Rectal smooth muscle tissue (tissue), 1 donor: ENCODE data around the gene COL4A4.

Experiments used
- H3K27ac ChIP-seq: one replicate; pipeline ENCODE4 v1.7.0; 2013; ENCODE audit warnings: low read depth, low read length, inconsistent platforms
- H3K27me3 ChIP-seq: one replicate; pipeline ENCODE4 v1.7.0; 2013; ENCODE audit warnings: low read length; ENCODE audit not compliant: control insufficient read depth, insufficient read depth
- H3K36me3 ChIP-seq: one replicate; pipeline ENCODE4 v1.7.0; 2013; ENCODE audit warnings: low read length; ENCODE audit not compliant: control insufficient read depth, insufficient read depth
- H3K4me1 ChIP-seq: one replicate; pipeline ENCODE4 v1.7.0; 2013; ENCODE audit warnings: low read length; ENCODE audit not compliant: control insufficient read depth, insufficient read depth
- H3K4me3 ChIP-seq: one replicate; pipeline ENCODE4 v1.7.0; 2013; ENCODE audit warnings: low read length
- H3K9ac ChIP-seq: one replicate; pipeline ENCODE4 v1.7.0; 2013; ENCODE audit warnings: low read length

Gene COL4A4

DNA sequence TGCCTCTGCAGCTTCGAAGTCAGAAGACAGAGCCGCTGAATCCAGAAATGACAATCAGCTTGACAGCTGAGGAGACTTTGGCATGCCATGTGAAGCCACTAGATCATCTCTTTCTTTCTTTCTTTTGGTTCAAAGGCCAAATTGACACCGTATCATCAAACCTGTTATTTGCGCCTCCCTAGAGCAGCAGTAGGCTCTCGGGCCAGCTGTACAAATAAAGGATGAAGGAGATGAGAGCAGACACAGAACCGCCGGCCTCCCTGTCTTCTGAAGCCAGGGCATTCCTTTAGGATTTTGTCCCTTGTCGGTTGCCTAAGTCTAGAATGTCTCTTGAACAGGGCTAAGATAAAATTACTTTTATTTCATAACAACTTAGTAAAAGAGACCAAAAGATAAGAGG, 36.8 kb downstream of the COL4A4 start:
- Histone ChIP-seq H3K36me3 (no peaks in the 10 kb centered on the region), H3K4me3 (no peak overlapping the region), H3K27ac (no peak overlapping the region), H3K9ac (no peak overlapping the region), H3K4me1 (no peaks in the 10 kb centered on the region), H3K27me3 (no peaks in the 10 kb centered on the region)

DNA sequence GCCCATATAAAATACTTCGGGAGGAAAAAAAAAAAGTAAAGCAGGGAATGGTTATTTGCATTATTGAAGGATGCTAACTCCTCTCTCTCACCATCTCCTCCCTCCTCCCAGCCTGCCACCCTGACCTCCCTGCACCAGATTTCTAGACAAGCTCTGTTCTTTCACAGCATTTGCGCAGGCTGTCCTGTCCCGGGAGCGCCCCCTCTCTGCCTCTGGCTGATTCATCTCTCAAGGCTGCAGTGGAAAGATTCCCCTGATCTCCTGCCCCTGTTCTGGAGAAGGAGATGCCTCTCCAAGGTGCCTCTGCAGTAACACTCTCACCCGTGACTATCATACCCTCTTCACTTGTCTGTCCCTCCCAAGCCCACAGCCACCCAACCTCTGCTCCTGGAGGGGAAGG, 38.5 kb downstream of the COL4A4 start:
- Histone ChIP-seq H3K9ac (no peak overlapping the region), H3K27ac (no peak overlapping the region), H3K27me3 (no peaks in the 10 kb centered on the region), H3K36me3 (no peaks in the 10 kb centered on the region), H3K4me3 (no peak overlapping the region), H3K4me1 (no peaks in the 10 kb centered on the region)

DNA sequence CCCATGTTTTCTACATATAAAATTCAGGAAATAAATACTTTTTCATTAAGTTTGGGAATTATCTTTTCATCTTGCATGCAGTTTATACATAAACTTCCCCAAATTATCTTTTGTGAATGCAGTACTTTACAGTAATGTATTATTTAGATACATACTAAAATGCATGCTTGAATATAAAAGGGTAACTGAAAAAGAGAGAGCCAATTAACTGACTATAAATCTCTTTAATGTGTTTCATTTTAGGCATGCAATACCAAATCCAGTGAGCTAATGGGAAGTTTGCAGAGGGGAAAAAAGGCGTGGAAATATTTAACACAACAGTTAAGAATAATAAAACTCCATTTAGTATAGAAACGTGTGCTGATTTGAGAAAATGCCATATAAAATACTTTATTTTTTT, 39.2 kb downstream of the COL4A4 start:
- Histone ChIP-seq H3K4me1 (no peaks in the 10 kb centered on the region), H3K36me3 (no peaks in the 10 kb centered on the region), H3K27ac (no peak overlapping the region), H3K4me3 (no peak overlapping the region), H3K27me3 (no peaks in the 10 kb centered on the region), H3K9ac (no peak overlapping the region)

DNA sequence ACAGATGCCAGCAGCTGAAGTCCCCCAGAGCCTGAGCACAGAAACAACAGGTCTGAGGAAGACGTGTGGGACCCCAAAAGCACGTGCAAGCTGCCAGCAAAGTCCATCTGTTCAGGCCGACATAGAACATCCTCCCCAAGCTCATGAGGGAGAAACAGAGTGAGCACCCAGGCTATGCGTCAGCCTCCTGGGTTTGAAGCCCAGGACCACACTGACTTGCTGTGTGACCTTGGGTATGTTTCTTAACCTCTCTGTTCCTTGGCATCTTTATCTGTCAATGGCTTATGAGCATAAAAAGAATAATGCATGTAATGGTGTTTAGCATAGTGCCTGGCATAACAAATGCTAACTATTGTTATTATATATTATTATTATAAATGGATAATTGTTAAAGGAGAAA, 40.3 kb downstream of the COL4A4 start:
- Histone ChIP-seq H3K4me3 (no peak overlapping the region), H3K4me1 (no peaks in the 10 kb centered on the region), H3K36me3 (no peaks in the 10 kb centered on the region), H3K9ac (no peak overlapping the region), H3K27ac (no peak overlapping the region), H3K27me3 (no peaks in the 10 kb centered on the region)

DNA sequence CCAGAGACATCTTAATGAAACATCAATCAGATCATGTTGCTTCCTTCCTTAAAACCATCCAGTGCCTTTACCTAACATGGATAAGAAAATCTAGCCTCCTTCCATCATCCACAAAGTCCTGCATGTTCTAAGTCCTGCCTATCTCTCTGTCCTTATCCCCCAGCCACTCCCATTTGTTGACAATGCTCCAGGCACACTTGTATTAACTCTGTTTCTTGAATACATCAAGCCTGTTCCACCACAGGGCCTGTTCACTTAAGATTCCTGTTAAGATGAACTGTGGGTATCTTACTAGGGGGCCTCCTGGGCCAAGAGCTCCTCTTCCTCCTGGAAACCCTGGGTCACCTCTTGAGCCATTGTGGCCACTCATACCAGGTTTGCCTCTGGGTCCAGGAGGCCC, 45.7 kb downstream of the COL4A4 start:
- H3K36me3 ChIP-seq: no peaks in the 10 kb centered on the region
- no peak overlapping the region for H3K27ac ChIP-seq

GRCh38 chr2:227117852-227118251, 46.2 kb downstream of the COL4A4 start:
- H3K4me3 ChIP-seq: no peak overlapping the region
- H3K36me3 ChIP-seq: no peaks in the 10 kb centered on the region
- H3K4me1 ChIP-seq: no peaks in the 10 kb centered on the region
- no peak overlapping the region for H3K9ac ChIP-seq
- H3K27ac ChIP-seq: no peak overlapping the region
- H3K27me3 ChIP-seq: no peaks in the 10 kb centered on the region

More for the DNA sequence above, 45.7 kb downstream of the COL4A4 start:
- H3K4me3 ChIP-seq: no peak overlapping the region
- H3K9ac ChIP-seq: no peak overlapping the region
- H3K4me1 ChIP-seq: no peaks in the 10 kb centered on the region
- no peaks in the 10 kb centered on the region for H3K27me3 ChIP-seq

DNA sequence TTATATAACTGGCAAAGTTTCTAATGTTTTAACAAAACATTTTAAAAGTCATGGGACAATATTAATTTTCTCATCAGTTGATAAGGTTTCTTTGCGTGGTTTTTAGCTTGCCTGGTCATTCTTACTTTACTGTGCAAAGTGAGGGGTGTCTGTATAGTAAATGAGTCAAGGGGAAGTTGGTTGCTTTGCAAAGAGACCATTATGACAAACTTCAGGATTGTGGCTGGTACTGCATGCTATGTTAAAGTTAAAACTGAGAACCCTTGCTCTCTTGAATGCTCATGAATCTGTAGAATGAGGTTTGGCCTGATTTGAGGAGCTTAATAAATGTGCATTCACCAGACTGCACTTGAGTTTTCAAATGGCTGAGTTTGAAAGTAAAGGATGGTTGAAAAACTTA, 47.0 kb downstream of the COL4A4 start:
- Histone ChIP-seq H3K4me3 (no peak overlapping the region), H3K36me3 (no peaks in the 10 kb centered on the region), H3K27ac (no peak overlapping the region), H3K27me3 (no peaks in the 10 kb centered on the region), H3K9ac (no peak overlapping the region), H3K4me1 (no peaks in the 10 kb centered on the region)

DNA sequence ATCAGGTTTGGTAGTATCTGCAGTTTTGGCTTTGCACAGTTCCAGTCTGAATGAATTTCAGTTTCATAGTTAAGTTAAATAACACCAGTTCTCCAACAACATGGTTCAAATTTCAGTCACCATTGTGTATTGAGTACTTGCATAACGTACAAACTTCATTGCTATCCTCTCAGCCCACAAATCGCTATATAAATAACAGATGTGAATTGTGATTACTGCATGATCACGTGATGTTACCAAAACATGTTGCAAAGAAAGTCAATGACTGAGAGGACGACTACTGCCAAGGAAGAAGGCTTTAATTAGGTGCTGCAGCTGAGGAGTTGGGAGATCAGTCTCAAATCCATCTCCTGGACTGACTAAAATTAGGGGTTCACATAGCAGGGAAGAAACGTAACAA, 48.2 kb downstream of the COL4A4 start:
- no peaks in the 10 kb centered on the region for H3K4me1 ChIP-seq

DNA sequence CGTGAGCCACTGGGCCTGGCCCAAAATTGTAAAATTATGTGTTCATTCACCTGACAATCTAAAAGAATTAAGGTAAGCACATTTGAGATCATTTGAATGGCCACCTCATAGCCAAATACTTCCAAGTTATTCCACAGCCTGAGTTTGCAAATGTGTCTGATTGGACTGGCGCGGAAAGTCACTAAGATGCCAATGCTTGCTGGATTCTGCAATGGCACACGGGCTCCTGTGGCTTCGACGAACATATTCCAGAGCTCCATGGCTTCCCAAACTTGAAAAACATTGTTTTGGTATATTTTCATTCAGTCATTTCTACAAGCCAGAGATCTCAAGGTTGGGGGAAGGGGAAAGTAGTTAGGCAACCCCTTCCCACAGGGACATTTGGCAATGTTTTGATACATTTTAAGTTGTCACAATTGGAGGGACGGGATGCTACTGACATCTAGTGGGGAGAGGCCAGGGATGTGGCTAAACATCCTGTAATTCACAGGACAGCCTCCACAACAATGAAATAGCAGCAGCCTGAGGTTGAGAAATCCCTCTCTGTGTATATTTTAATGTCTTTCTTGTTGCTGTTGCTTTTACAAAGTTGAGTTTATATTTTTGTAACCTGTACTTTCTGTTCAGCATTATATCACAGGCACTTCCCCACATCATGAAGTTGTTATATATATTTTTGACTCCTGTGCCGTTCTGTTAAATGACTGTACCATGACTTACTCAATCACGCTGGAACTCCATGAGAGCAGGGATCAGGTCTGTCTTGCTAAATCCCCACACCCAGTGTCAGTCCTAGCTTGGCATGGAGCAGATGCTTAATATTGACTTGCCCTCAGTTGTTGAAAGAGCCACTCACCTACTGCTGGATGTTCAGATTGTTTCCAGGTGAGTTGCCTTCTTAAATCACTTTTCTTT, 56.9 kb downstream of the COL4A4 start:
- Histone ChIP-seq H3K27me3 (no peaks in the 10 kb centered on the region), H3K4me3 (no peak overlapping the region), H3K4me1 (peaks cover 2% of the 10 kb centered on the region), H3K9ac (no peak overlapping the region), H3K27ac (no peak overlapping the region), H3K36me3 (no peaks in the 10 kb centered on the region)

More for the DNA sequence above, 48.2 kb downstream of the COL4A4 start:
- H3K27me3 ChIP-seq: no peaks in the 10 kb centered on the region
- no peak overlapping the region for H3K4me3 ChIP-seq
- H3K27ac ChIP-seq: no peak overlapping the region
- H3K36me3 ChIP-seq: no peaks in the 10 kb centered on the region
- no peak overlapping the region for H3K9ac ChIP-seq

- Histone ChIP-seq H3K27ac (no peak overlapping the region), H3K36me3 (no peaks in the 10 kb centered on the region)
Observed at GRCh38 chr2:227103583-227103982, 60.4 kb downstream of the COL4A4 start.

GRCh38 chr2:227099340-227099739, 64.7 kb downstream of the COL4A4 start:
- H3K4me1 ChIP-seq: no peaks in the 10 kb centered on the region
- no peak overlapping the region for H3K9ac ChIP-seq
- H3K27ac ChIP-seq: no peak overlapping the region
- H3K27me3 ChIP-seq: no peaks in the 10 kb centered on the region
- H3K36me3 ChIP-seq: no peaks in the 10 kb centered on the region
- H3K4me3 ChIP-seq: no peak overlapping the region

More at GRCh38 chr2:227103583-227103982, 60.4 kb downstream of the COL4A4 start:
- Histone ChIP-seq H3K4me1 (peaks cover 2% of the 10 kb centered on the region), H3K9ac (no peak overlapping the region), H3K4me3 (no peak overlapping the region), H3K27me3 (no peaks in the 10 kb centered on the region)

- H3K27ac ChIP-seq: no peak overlapping the region
- H3K4me3 ChIP-seq: no peak overlapping the region
- H3K4me1 ChIP-seq: no peaks in the 10 kb centered on the region
- H3K9ac ChIP-seq: no peak overlapping the region
- no peaks in the 10 kb centered on the region for H3K36me3 ChIP-seq
- H3K27me3 ChIP-seq: no peaks in the 10 kb centered on the region
Observed at GRCh38 chr2:227098162-227098515, 65.9 kb downstream of the COL4A4 start.

- Histone ChIP-seq H3K4me3 (no peak overlapping the region), H3K4me1 (no peaks in the 10 kb centered on the region), H3K27ac (no peak overlapping the region), H3K9ac (no peak overlapping the region), H3K36me3 (no peaks in the 10 kb centered on the region), H3K27me3 (no peaks in the 10 kb centered on the region)
Observed at GRCh38 chr2:227097495-227098161, 66.4 kb downstream of the COL4A4 start.
